K562 (cell line): Measurements from ENCODE around the gene ESPN. TPM values are rescaled to one million over a fixed set of nuclear protein-coding genes. Genes with fewer than 3 reads are reported as not detected.

Experiments used
- ARID1B ChIP-seq: fragments of 450-650 bp; IDR thresholded peaks from 2 replicates; pipeline ENCODE4 v1.6.1; 2016; ENCODE audit warnings: antibody characterized with exemption, mild to moderate bottlenecking, inconsistent platforms
- CBX1 ChIP-seq: sonication (generic); IDR thresholded peaks from 2 replicates; pipeline ENCODE4 v1.6.1; 2016; ENCODE audit warnings: antibody characterized with exemption, low read depth, mild to moderate bottlenecking
- DMBX1 ChIP-seq: fragments of 250-450 bp; sonication (Bioruptor Pico); IDR thresholded peaks from 2 replicates; pipeline ENCODE4 v1.8.0; 2022; ENCODE audit warnings: inconsistent platforms, mild to moderate bottlenecking, moderate library complexity, borderline replicate concordance
- KDM2B ChIP-seq: fragments of 250-450 bp; sonication (Bioruptor Pico); IDR thresholded peaks from 2 replicates; pipeline ENCODE4 v1.8.0; 2021; ENCODE audit warnings: mild to moderate bottlenecking, moderate library complexity
- NFIC ChIP-seq: fragments of 450-650 bp; IDR thresholded peaks from 2 replicates; pipeline ENCODE4 v1.6.1; 2017; ENCODE audit warnings: mild to moderate bottlenecking, inconsistent platforms
- NONO ChIP-seq, 2 experiments: fragments of 200-400 bp in 1 of 2; fragments of 450-650 bp in 1 of 2; formaldehyde crosslinking in 1 of 2; IDR thresholded peaks; 2 replicates each; pipeline ENCODE4 v1.6.1; 2017; ENCODE audit warnings: low read depth in 2 of 2, mild to moderate bottlenecking in 2 of 2, moderate library complexity in 2 of 2, low read length in 1 of 2
- PCBP1 ChIP-seq: fragments of 200-400 bp; formaldehyde crosslinking; IDR thresholded peaks from 2 replicates; pipeline ENCODE4 v1.6.1; 2018; ENCODE audit warnings: mild to moderate bottlenecking, low read depth, low read length; ENCODE audit not compliant: poor library complexity, severe bottlenecking
- POLR2B ChIP-seq: fragments of 450-650 bp; IDR thresholded peaks from 2 replicates; pipeline ENCODE4 v1.6.1; 2018; ENCODE audit warnings: low read depth; ENCODE audit not compliant: partially characterized antibody
- SIRT6 ChIP-seq: IDR thresholded peaks from one replicate; pipeline ENCODE4 v1.6.1; 2012; ENCODE audit warnings: low read depth, mild to moderate bottlenecking, control low read depth, inconsistent platforms, low read length, moderate library complexity
- SUPT5H ChIP-seq: fragments of 450-650 bp; IDR thresholded peaks from 2 replicates; pipeline ENCODE4 v1.6.1; 2016
- TARDBP ChIP-seq: fragments of 450-650 bp; IDR thresholded peaks from 2 replicates; pipeline ENCODE4 v1.6.1; 2016
- YY1 ChIP-seq, 3 experiments: IDR thresholded peaks; 2 replicates each; pipeline ENCODE4 v1.6.1; 2011; ENCODE audit warnings: low read length in 2 of 3, mild to moderate bottlenecking in 2 of 3, moderate library complexity in 2 of 3, borderline replicate concordance in 1 of 3, control low read depth in 1 of 3, low read depth in 1 of 3; ENCODE audit not compliant: insufficient read depth in 3 of 3, insufficient replicate concordance in 2 of 3, control insufficient read depth in 1 of 3, insufficient read length in 1 of 3; ENCODE audit errors: extremely low read depth in 1 of 3
- ZNF140 ChIP-seq: fragments of 250-450 bp; sonication (Bioruptor Pico); IDR thresholded peaks from 2 replicates; pipeline ENCODE4 v1.8.0; 2021; ENCODE audit warnings: moderate library complexity, mild to moderate bottlenecking, inconsistent platforms
- ZNF212 ChIP-seq: fragments of 450-650 bp; formaldehyde crosslinking; IDR thresholded peaks from 2 replicates; pipeline ENCODE4 v1.4.0; 2020; ENCODE audit warnings: mild to moderate bottlenecking
- polyA plus RNA-seq, 8 experiments: library from polyadenylated mRNA; depleted of rRNA in 4 of 8; stranded (reverse) in 5 of 8; unstranded in 3 of 8; fragments of >200 nt; fragmentation: Nextera tagmentation in 2 of 8; fragmentation: Illumina TruSeq in 1 of 8; extraction: Ambion mirVana in 2 of 8; extraction: Trizol in 1 of 8; gene quantifications; 2 replicates each; pipeline versions ENCODE4 v1.2.1 to v1.2.3, GENCODE V29; 2011 to 2014; ENCODE audit warnings: inconsistent platforms in 1 of 8, missing spikeins in 1 of 8
- total RNA-seq, 7 experiments: library from RNA; depleted of rRNA in 6 of 7; stranded (reverse); fragments of >200 nt in 6 of 7; fragmentation: Illumina TruSeq in 2 of 7; extraction: Trizol in 2 of 7; gene quantifications; 2 replicates each; pipeline versions ENCODE4 v1.2.1 to v1.2.3, GENCODE V29; 2011 to 2021; ENCODE audit warnings: low replicate concordance in 1 of 7
- TF ChIP-seq, protein P1 (sequence below): IDR thresholded peaks from 2 replicates; pipeline ENCODE4 v1.6.1; 2014; ENCODE audit warnings: antibody characterized with exemption
- TF ChIP-seq, protein P2 (sequence below): sonication (generic); formaldehyde crosslinking; IDR thresholded peaks from 2 replicates; pipeline ENCODE4 v1.8.1; 2023; ENCODE audit warnings: missing genetic modification reagents, mild to moderate bottlenecking, borderline replicate concordance
- TF ChIP-seq, protein P3 (sequence below): sonication (generic); formaldehyde crosslinking; IDR thresholded peaks from 2 replicates; pipeline ENCODE4 v1.8.0; 2022; ENCODE audit warnings: mild to moderate bottlenecking, low read depth, missing genetic modification reagents

The ESPN gene
- total and polyA plus RNA-seq, 9 of the 15 experiments (the other 6 are each of a cell fraction or from before 2014, with no cell fraction given) = 0.07 to 1.2 (median 0.45) TPM; not detected in 3

DNA sequence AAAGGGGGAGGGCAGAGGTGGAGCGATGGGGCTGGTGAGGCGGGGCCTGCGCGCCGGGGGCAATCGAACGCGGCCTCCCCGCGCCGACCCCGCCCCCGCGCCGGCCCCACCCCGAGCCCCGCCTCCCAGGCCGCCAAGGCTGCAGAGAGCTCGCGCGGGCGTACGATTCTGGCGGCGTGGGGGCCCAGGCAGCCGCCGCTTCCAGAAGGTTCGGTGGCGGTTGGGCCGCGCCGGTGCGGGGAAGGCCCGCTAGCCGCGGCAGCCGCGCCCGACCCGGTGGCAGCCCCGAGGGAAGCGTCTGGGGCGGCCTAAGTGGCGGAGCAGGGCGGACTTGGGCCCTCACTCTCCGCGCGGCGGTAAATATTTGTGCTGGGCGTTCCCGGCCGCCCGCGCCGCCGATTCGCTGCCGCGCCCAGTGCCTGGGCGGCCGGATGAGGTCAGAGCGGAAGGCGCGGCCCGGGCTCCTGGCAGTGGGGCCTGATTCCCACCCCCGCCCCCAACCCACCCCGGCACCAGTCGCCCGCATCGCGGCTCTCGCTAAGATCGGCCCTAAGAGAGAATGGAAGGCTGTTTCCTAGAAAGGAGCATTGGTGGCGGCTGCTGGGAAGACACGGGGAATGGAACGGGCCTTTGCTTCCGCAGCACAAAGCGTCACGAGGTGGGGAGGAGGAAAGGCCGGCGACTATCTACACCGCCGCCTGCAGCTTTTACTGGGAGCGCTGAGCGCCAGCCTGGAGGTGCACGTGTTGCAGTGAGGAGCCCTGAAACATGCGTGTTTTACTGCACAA, 31.0 kb upstream of the ESPN start, which contains the start of gene ACOT7 (continued):
- TF ChIP-seq, protein P1, sequence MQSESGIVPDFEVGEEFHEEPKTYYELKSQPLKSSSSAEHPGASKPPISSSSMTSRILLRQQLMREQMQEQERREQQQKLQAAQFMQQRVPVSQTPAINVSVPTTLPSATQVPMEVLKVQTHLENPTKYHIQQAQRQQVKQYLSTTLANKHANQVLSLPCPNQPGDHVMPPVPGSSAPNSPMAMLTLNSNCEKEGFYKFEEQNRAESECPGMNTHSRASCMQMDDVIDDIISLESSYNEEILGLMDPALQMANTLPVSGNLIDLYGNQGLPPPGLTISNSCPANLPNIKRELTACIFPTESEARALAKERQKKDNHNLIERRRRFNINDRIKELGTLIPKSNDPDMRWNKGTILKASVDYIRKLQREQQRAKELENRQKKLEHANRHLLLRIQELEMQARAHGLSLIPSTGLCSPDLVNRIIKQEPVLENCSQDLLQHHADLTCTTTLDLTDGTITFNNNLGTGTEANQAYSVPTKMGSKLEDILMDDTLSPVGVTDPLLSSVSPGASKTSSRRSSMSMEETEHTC = peak; percentile 89
- TF ChIP-seq, protein P2, sequence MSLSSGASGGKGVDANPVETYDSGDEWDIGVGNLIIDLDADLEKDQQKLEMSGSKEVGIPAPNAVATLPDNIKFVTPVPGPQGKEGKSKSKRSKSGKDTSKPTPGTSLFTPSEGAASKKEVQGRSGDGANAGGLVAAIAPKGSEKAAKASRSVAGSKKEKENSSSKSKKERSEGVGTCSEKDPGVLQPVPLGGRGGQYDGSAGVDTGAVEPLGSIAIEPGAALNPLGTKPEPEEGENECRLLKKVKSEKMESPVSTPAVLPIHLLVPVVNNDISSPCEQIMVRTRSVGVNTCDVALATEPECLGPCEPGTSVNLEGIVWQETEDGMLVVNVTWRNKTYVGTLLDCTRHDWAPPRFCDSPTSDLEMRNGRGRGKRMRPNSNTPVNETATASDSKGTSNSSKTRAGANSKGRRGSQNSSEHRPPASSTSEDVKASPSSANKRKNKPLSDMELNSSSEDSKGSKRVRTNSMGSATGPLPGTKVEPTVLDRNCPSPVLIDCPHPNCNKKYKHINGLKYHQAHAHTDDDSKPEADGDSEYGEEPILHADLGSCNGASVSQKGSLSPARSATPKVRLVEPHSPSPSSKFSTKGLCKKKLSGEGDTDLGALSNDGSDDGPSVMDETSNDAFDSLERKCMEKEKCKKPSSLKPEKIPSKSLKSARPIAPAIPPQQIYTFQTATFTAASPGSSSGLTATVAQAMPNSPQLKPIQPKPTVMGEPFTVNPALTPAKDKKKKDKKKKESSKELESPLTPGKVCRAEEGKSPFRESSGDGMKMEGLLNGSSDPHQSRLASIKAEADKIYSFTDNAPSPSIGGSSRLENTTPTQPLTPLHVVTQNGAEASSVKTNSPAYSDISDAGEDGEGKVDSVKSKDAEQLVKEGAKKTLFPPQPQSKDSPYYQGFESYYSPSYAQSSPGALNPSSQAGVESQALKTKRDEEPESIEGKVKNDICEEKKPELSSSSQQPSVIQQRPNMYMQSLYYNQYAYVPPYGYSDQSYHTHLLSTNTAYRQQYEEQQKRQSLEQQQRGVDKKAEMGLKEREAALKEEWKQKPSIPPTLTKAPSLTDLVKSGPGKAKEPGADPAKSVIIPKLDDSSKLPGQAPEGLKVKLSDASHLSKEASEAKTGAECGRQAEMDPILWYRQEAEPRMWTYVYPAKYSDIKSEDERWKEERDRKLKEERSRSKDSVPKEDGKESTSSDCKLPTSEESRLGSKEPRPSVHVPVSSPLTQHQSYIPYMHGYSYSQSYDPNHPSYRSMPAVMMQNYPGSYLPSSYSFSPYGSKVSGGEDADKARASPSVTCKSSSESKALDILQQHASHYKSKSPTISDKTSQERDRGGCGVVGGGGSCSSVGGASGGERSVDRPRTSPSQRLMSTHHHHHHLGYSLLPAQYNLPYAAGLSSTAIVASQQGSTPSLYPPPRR = no peak
- TF ChIP-seq KDM2B (CRISPR knock-in tag) (peak; percentile 67; the same call in 1 of the 2 replicates), YY1 (IDR thresholded peaks at IDR 0.05; ENCODE audit: borderline replicate concordance in 1 of 3, control insufficient read depth in 1 of 3, extremely low read depth in 1 of 3, insufficient read depth in 3 of 3, insufficient read length in 1 of 3, insufficient replicate concordance in 2 of 3, low read depth in 1 of 3, low read length in 2 of 3) (peak in 1 of 3 experiments; percentile 68), SUPT5H (peak; percentile 85), CBX1 (peak; percentile 72; the same call in 1 of the 2 replicates), TARDBP (no peak), DMBX1 (CRISPR knock-in tag) (no peak), SIRT6 (no peak), POLR2B (peak; percentile 43), NFIC (peak; percentile 13; the same call in 1 of the 2 replicates), ARID1B (peak; percentile 49; the same call in 1 of the 2 replicates), ZNF212 (CRISPR knock-in tag) (0 out of 2 replicates have a peak, but pooled peaks have one; percentile 3), PCBP1 (peak; percentile 99), NONO (IDR thresholded peaks at IDR 0.05; ENCODE audit: low read depth in 2 of 2, low read length in 1 of 2) (peak; percentile 93 to 94), ZNF140 (CRISPR knock-in tag) (no peak)
- TF ChIP-seq, protein P3, sequence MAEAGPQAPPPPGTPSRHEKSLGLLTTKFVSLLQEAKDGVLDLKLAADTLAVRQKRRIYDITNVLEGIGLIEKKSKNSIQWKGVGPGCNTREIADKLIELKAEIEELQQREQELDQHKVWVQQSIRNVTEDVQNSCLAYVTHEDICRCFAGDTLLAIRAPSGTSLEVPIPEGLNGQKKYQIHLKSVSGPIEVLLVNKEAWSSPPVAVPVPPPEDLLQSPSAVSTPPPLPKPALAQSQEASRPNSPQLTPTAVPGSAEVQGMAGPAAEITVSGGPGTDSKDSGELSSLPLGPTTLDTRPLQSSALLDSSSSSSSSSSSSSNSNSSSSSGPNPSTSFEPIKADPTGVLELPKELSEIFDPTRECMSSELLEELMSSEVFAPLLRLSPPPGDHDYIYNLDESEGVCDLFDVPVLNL (CRISPR knock-in tag) = peak; percentile 20; the same call in 1 of the 2 replicates
